ENCODE measurements around the gene IGLL5. TPM values are rescaled to one million over a fixed set of nuclear protein-coding genes. Genes with fewer than 3 reads are reported as not detected.

The IGLL5 gene
- total and polyA plus RNA-seq, 2 of the 13 experiments (the other 11 are each of a cell fraction or from before 2014, with no cell fraction given), result not detected

GRCh38 chr22:22906907-22907550, 19.4 kb downstream of the IGLL5 start (continued):
- no peak for TF ChIP-seq ZNF75D (CRISPR knock-in tag; IDR thresholded peaks at IDR 0.05; ENCODE audit: borderline replicate concordance)
- TF ChIP-seq AKNA (CRISPR knock-in tag; IDR thresholded peaks at IDR 0.05; ENCODE audit: borderline replicate concordance), result no peak
- TF ChIP-seq RAD21 (CRISPR knock-in tag; IDR thresholded peaks at IDR 0.05), result no peak

GRCh38 chr22:22907551-22908494, 20.2 kb downstream of the IGLL5 start:
- intact Hi-C loops (cut with micrococcal nuclease; ENCODE audit: unreplicated experiment), result no loop called here
- H3K27ac ChIP-seq (ENCODE audit: extremely low read length, insufficient read depth, low read length), result no peak overlapping the region
- FAIRE-seq (no peak), ATAC-seq (no peak), DNase-seq (ENCODE audit: low spot score) (no peak)
- H4K20me1 ChIP-seq (ENCODE audit: insufficient read depth, low read length), result no peaks in the 10 kb centered on the region
- no peak overlapping the region for H3K4me2 ChIP-seq (ENCODE audit: low read depth, low read length)
- no peaks in the 10 kb centered on the region for H3K79me2 ChIP-seq (ENCODE audit: insufficient read depth, low read length)
- CTCF ChIA-PET (ENCODE audit: low intra/inter-chr PET ratio, low total read pairs), result no interaction called here
- no peaks in the 10 kb centered on the region for H3K9me3 ChIP-seq (ENCODE audit: low read length)
- H3K4me3 ChIP-seq (replicated peaks in 1 of 3; ENCODE audit: insufficient read depth in 1 of 3, low read depth in 2 of 3, low read length in 3 of 3), result no peak overlapping the region
- 19% methylated on average over 9 of the region's 9 CpGs for WGBS (ENCODE audit: low lambda C conversion rate)
- POLR2A ChIA-PET, result no interaction called here
- no peaks in the 10 kb centered on the region for H3K4me1 ChIP-seq (ENCODE audit: insufficient read depth, low read length)
- BruUV-seq (replicated peaks), result no TSS peak
- peaks cover 8 to 67% of the 10 kb centered on the region in 2 experiments for H3K27me3 ChIP-seq (ENCODE audit: control insufficient read depth in 1 of 2, insufficient read depth in 2 of 2, low read length in 2 of 2)
- H2AFZ ChIP-seq (ENCODE audit: low read length), result no peak overlapping the region
- in situ Hi-C loops (cut with HindIII; ENCODE audit: extremely low pct_ligation_motif_present, low pct_unique_long_range_greater_than_20kb), result no loop called here
- H3K36me3 ChIP-seq (replicated peaks in 1 of 2; ENCODE audit: control insufficient read depth in 1 of 2, insufficient read depth in 2 of 2, low read length in 2 of 2), result no peaks in the 10 kb centered on the region
- H3K9ac ChIP-seq (ENCODE audit: insufficient read depth, low read depth, low read length), result no peak overlapping the region
- TF ChIP-seq RBM39 (IDR thresholded peaks at IDR 0.05; ENCODE audit: low read depth, low read length, poor library complexity, severe bottlenecking) (no peak), MNT (IDR thresholded peaks at IDR 0.05) (no peak), CENPX (CRISPR knock-in tag; IDR thresholded peaks at IDR 0.05) (no peak), ZNF609 (CRISPR knock-in tag; IDR thresholded peaks at IDR 0.05; ENCODE audit: borderline replicate concordance) (no peak)
